Measurements from ENCODE around the gene AMOTL1.

DNA sequence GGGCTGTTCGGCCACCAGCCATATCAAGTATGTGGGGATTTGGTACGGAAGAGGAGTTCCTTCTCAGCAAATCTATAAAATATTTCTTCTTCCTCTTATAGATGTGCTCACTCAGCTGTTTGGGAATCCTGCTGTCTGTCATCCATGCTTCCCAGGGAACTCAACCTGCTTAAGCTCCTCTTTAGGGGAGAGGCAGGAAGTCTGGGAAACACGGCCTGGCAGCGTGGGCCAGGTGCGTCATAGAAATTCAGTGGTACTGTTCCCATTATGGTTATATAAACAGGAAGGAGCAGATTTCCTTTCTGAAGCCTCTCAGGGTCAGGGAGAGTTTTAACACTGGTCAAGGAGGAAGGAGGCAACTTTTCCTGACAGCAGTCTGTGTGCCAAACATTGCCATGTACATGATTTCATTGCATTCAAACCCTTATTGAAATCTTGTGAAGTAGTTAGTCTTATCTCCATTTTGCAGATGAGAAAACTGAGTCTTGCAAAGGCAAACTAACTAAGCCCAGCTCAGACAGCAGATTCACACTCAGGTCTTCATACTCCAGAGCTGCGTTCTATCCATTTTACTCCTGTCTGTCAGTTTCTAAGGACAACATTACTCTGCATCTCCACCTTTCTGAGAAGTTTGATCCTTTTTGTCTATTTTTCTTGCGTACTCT lies 35.4 kb upstream of the AMOTL1 start:
- TF ChIP-seq, protein P1, sequence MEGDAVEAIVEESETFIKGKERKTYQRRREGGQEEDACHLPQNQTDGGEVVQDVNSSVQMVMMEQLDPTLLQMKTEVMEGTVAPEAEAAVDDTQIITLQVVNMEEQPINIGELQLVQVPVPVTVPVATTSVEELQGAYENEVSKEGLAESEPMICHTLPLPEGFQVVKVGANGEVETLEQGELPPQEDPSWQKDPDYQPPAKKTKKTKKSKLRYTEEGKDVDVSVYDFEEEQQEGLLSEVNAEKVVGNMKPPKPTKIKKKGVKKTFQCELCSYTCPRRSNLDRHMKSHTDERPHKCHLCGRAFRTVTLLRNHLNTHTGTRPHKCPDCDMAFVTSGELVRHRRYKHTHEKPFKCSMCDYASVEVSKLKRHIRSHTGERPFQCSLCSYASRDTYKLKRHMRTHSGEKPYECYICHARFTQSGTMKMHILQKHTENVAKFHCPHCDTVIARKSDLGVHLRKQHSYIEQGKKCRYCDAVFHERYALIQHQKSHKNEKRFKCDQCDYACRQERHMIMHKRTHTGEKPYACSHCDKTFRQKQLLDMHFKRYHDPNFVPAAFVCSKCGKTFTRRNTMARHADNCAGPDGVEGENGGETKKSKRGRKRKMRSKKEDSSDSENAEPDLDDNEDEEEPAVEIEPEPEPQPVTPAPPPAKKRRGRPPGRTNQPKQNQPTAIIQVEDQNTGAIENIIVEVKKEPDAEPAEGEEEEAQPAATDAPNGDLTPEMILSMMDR (IDR thresholded peaks at IDR 0.05; ENCODE audit: insufficient read depth, low read length) = no peak
- TF ChIP-seq POLR2AphosphoS5 (IDR thresholded peaks at IDR 0.05; ENCODE audit: low read depth) (no peak), GABPA (IDR thresholded peaks at IDR 0.05; ENCODE audit: low read depth) (no peak)
- TF ChIP-seq, protein P2, sequence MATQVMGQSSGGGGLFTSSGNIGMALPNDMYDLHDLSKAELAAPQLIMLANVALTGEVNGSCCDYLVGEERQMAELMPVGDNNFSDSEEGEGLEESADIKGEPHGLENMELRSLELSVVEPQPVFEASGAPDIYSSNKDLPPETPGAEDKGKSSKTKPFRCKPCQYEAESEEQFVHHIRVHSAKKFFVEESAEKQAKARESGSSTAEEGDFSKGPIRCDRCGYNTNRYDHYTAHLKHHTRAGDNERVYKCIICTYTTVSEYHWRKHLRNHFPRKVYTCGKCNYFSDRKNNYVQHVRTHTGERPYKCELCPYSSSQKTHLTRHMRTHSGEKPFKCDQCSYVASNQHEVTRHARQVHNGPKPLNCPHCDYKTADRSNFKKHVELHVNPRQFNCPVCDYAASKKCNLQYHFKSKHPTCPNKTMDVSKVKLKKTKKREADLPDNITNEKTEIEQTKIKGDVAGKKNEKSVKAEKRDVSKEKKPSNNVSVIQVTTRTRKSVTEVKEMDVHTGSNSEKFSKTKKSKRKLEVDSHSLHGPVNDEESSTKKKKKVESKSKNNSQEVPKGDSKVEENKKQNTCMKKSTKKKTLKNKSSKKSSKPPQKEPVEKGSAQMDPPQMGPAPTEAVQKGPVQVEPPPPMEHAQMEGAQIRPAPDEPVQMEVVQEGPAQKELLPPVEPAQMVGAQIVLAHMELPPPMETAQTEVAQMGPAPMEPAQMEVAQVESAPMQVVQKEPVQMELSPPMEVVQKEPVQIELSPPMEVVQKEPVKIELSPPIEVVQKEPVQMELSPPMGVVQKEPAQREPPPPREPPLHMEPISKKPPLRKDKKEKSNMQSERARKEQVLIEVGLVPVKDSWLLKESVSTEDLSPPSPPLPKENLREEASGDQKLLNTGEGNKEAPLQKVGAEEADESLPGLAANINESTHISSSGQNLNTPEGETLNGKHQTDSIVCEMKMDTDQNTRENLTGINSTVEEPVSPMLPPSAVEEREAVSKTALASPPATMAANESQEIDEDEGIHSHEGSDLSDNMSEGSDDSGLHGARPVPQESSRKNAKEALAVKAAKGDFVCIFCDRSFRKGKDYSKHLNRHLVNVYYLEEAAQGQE (IDR thresholded peaks at IDR 0.05; ENCODE audit: insufficient replicate concordance, low read depth) = no peak
